ENCODE measurements around the gene SERPINA12.

DNA sequence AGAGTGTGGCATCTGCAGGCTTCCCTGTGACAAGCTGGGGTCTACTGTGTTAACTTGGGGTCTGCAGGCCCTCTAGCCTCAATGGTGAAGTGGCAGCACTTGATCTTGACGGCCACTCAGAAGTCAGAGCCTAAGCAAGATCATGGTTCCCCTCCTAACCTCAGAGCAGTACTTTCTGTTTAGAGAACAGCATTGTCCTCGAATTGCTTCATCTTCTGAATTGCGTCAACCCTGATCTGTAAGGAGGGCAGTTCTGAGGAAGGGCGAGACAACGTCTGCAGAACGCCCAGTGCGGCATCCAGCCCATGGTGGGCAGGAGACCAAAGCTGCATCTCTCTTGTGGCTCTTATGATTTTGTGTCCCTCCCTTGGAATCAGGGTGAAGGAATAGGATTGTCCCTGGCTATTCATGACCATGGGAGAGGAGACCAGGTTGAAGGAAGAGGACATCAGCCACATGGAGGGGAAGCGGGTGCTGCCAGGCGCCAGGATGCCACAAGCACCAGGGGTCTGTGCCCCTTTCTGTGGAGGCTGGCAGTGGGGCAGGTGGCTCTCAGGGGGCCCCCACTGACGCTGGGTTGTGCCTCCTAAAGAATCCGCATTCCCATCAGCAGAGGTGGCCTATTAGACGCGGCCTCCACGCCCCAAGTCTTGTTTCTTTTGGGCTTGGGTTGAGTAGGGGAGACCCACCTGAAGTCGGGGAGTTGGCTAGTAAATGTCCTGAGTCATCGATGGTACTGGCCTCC, 35.4 kb downstream of the SERPINA12 start:
- no peak for TF ChIP-seq JUN (CRISPR knock-in tag; IDR thresholded peaks at IDR 0.05)
- TF ChIP-seq, protein P1, sequence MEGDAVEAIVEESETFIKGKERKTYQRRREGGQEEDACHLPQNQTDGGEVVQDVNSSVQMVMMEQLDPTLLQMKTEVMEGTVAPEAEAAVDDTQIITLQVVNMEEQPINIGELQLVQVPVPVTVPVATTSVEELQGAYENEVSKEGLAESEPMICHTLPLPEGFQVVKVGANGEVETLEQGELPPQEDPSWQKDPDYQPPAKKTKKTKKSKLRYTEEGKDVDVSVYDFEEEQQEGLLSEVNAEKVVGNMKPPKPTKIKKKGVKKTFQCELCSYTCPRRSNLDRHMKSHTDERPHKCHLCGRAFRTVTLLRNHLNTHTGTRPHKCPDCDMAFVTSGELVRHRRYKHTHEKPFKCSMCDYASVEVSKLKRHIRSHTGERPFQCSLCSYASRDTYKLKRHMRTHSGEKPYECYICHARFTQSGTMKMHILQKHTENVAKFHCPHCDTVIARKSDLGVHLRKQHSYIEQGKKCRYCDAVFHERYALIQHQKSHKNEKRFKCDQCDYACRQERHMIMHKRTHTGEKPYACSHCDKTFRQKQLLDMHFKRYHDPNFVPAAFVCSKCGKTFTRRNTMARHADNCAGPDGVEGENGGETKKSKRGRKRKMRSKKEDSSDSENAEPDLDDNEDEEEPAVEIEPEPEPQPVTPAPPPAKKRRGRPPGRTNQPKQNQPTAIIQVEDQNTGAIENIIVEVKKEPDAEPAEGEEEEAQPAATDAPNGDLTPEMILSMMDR (IDR thresholded peaks at IDR 0.05): no peak
- no peak for TF ChIP-seq KAT7 (CRISPR knock-in tag; IDR thresholded peaks at IDR 0.05; ENCODE audit: borderline replicate concordance)
- TF ChIP-seq SP1 (CRISPR knock-in tag; conservative IDR thresholded peaks at IDR 0.05): no peak
- TF ChIP-seq, protein P2, sequence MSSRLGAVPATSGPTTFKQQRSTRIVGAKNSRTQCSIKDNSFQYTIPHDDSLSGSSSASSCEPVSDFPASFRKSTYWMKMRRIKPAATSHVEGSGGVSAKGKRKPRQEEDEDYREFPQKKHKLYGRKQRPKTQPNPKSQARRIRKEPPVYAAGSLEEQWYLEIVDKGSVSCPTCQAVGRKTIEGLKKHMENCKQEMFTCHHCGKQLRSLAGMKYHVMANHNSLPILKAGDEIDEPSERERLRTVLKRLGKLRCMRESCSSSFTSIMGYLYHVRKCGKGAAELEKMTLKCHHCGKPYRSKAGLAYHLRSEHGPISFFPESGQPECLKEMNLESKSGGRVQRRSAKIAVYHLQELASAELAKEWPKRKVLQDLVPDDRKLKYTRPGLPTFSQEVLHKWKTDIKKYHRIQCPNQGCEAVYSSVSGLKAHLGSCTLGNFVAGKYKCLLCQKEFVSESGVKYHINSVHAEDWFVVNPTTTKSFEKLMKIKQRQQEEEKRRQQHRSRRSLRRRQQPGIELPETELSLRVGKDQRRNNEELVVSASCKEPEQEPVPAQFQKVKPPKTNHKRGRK (CRISPR knock-in tag; IDR thresholded peaks at IDR 0.05; ENCODE audit: borderline replicate concordance): no peak
- TF ChIP-seq CBFB (CRISPR knock-in tag; IDR thresholded peaks at IDR 0.05; ENCODE audit: low read depth): no peak
- TF ChIP-seq GABPB1 (CRISPR knock-in tag; IDR thresholded peaks at IDR 0.05): no peak
- TF ChIP-seq, protein P3, sequence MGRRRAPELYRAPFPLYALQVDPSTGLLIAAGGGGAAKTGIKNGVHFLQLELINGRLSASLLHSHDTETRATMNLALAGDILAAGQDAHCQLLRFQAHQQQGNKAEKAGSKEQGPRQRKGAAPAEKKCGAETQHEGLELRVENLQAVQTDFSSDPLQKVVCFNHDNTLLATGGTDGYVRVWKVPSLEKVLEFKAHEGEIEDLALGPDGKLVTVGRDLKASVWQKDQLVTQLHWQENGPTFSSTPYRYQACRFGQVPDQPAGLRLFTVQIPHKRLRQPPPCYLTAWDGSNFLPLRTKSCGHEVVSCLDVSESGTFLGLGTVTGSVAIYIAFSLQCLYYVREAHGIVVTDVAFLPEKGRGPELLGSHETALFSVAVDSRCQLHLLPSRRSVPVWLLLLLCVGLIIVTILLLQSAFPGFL (CRISPR knock-in tag; IDR thresholded peaks at IDR 0.05; ENCODE audit: borderline replicate concordance): no peak
- TF ChIP-seq, protein P4, sequence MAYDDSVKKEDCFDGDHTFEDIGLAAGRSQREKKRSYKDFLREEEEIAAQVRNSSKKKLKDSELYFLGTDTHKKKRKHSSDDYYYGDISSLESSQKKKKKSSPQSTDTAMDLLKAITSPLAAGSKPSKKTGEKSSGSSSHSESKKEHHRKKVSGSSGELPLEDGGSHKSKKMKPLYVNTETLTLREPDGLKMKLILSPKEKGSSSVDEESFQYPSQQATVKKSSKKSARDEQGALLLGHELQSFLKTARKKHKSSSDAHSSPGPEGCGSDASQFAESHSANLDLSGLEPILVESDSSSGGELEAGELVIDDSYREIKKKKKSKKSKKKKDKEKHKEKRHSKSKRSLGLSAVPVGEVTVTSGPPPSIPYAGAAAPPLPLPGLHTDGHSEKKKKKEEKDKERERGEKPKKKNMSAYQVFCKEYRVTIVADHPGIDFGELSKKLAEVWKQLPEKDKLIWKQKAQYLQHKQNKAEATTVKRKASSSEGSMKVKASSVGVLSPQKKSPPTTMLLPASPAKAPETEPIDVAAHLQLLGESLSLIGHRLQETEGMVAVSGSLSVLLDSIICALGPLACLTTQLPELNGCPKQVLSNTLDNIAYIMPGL (CRISPR knock-in tag; IDR thresholded peaks at IDR 0.05): no peak
- TF ChIP-seq, protein P5, sequence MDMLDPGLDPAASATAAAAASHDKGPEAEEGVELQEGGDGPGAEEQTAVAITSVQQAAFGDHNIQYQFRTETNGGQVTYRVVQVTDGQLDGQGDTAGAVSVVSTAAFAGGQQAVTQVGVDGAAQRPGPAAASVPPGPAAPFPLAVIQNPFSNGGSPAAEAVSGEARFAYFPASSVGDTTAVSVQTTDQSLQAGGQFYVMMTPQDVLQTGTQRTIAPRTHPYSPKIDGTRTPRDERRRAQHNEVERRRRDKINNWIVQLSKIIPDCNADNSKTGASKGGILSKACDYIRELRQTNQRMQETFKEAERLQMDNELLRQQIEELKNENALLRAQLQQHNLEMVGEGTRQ (CRISPR knock-in tag; IDR thresholded peaks at IDR 0.05): no peak
- TF ChIP-seq, protein P6, sequence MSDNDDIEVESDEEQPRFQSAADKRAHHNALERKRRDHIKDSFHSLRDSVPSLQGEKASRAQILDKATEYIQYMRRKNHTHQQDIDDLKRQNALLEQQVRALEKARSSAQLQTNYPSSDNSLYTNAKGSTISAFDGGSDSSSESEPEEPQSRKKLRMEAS (CRISPR knock-in tag; IDR thresholded peaks at IDR 0.05): no peak
